AG08395 (cell line): ENCODE measurements around the gene CHRNA7.

Experiments used
- DNase-seq: peaks from one replicate; pipeline ENCODE4 v3.0.0; 2012; ENCODE audit warnings: mixed read lengths, low spot score

The CHRNA7 gene

GRCh38 chr15:32029862-32030781, at the start of gene CHRNA7:
Gene CHRNA7, plus strand, starts transcription at chr15:32030515. Its CDS starts 80 bp downstream, at chr15:32030595.
- peak; percentile 48 for DNase-seq

GRCh38 chr15:31985607-31986006, 44.7 kb upstream of the CHRNA7 start:
- no peak for DNase-seq

- no peak for DNase-seq
Observed at GRCh38 chr15:31993062-31993461, 37.3 kb upstream of the CHRNA7 start.

GRCh38 chr15:31997711-31998110, 32.6 kb upstream of the CHRNA7 start:
- DNase-seq = no peak

- no peak for DNase-seq
Observed at GRCh38 chr15:32003558-32003957, 26.8 kb upstream of the CHRNA7 start.

- no peak for DNase-seq
Observed at GRCh38 chr15:32004249-32004648, 26.1 kb upstream of the CHRNA7 start.

GRCh38 chr15:32007355-32007960, 22.9 kb upstream of the CHRNA7 start:
- no peak for DNase-seq

GRCh38 chr15:32014953-32015352, 15.4 kb upstream of the CHRNA7 start:
- DNase-seq = no peak

- no peak for DNase-seq
Observed at GRCh38 chr15:32020156-32020555, 10.2 kb upstream of the CHRNA7 start.

- DNase-seq = no peak
Observed at GRCh38 chr15:32028921-32029320, 1.4 kb upstream of the CHRNA7 start.

GRCh38 chr15:32029409-32029861, 880 bp upstream of the CHRNA7 start:
- DNase-seq = no peak

GRCh38 chr15:32030795-32031194, 480 bp downstream of the CHRNA7 start:
- no peak for DNase-seq

GRCh38 chr15:32033186-32033890, 3.0 kb downstream of the CHRNA7 start:
- no peak for DNase-seq

GRCh38 chr15:32034106-32034505, 3.8 kb downstream of the CHRNA7 start:
- DNase-seq = no peak

GRCh38 chr15:32035285-32035684, 5.0 kb downstream of the CHRNA7 start:
- DNase-seq = no peak

- no peak for DNase-seq
Observed at GRCh38 chr15:32036971-32037370, 6.7 kb downstream of the CHRNA7 start.

- DNase-seq = no peak
Observed at GRCh38 chr15:32041294-32041693, 11.0 kb downstream of the CHRNA7 start.

GRCh38 chr15:32042269-32042972, 12.1 kb downstream of the CHRNA7 start:
- no peak for DNase-seq

GRCh38 chr15:32053719-32054118, 23.4 kb downstream of the CHRNA7 start:
- DNase-seq = no peak

GRCh38 chr15:32057876-32058425, 27.6 kb downstream of the CHRNA7 start:
- no peak for DNase-seq

- DNase-seq = no peak
Observed at GRCh38 chr15:32060706-32061105, 30.4 kb downstream of the CHRNA7 start.

GRCh38 chr15:32067115-32067514, 36.8 kb downstream of the CHRNA7 start:
- no peak for DNase-seq
